BJ (cell line): ENCODE data around the gene SOX4. TPM values are rescaled to one million over a fixed set of nuclear protein-coding genes. Genes with fewer than 3 reads are reported as not detected.

Source experiments
- CTCF ChIA-PET: fragments of 350-600 bp; formaldehyde crosslinking; extraction: SDS; loops from one replicate; lab custom pipeline; 2021; ENCODE audit warnings: antibody characterized with exemption, inconsistent platforms; lab: Yijun Ruan, JAX
- POLR2A ChIA-PET: fragments of 300-600 bp; sonication (Branson Sonifier 250); formaldehyde crosslinking; extraction: SDS; loops from one replicate; lab custom pipeline; 2021; ENCODE audit warnings: antibody characterized with exemption; lab: Charles Lee
- DNase-seq: peaks from one replicate; pipeline ENCODE4 v3.0.0-alpha.2; 2011; ENCODE audit warnings: low read depth
- H3K27me3 ChIP-seq: 2 replicates; pipeline ENCODE4 v1.6.0; 2011; ENCODE audit warnings: low read length; ENCODE audit not compliant: control insufficient read depth, insufficient read depth
- H3K36me3 ChIP-seq: 2 replicates; pipeline ENCODE4 v1.5.1; 2011; ENCODE audit warnings: low read length; ENCODE audit not compliant: control insufficient read depth, insufficient read depth
- H3K4me3 ChIP-seq: 2 replicates; pipeline ENCODE4 v1.5.1; 2011; ENCODE audit warnings: low read depth, mild to moderate bottlenecking, control low read depth, low read length
- CTCF ChIP-seq: IDR thresholded peaks from 2 replicates; pipeline ENCODE4 v1.5.1; 2011; ENCODE audit warnings: low read depth, mild to moderate bottlenecking, control low read depth, inconsistent platforms, low read length, moderate library complexity; ENCODE audit not compliant: insufficient read depth
- polyA plus RNA-seq: library from polyadenylated mRNA; depleted of rRNA; stranded (reverse); fragments of >200 nt; gene quantifications from 2 replicates; pipeline ENCODE4 v1.2.3, GENCODE V29; 2011

The SOX4 gene
- polyA plus RNA-seq, 1 experiment, result 2.4 TPM

- Histone ChIP-seq H3K4me3 (no peak overlapping the region), H3K27me3 (no peaks in the 10 kb centered on the region), H3K36me3 (no peaks in the 10 kb centered on the region)
- CTCF ChIA-PET, result interaction anchor here (1.3 kb wide), 1 partner anchor 10 kb away, joined by 3 read pairs; no protein-coding TSS in a partner anchor
- no peak for DNase-seq
- TF ChIP-seq CTCF, result no peak
- POLR2A ChIA-PET, result no interaction called here
These were observed 36.4 kb upstream of the SOX4 start for GRCh38 chr6:21556968-21557721.

- TF ChIP-seq CTCF, result no peak
- no peak for DNase-seq
- ChIA-PET CTCF (interaction anchor here (1.2 kb wide), 1 partner anchor 9 kb away, joined by 3 read pairs; no protein-coding TSS in a partner anchor), POLR2A (no interaction called here)
- no peak overlapping the region for H3K4me3 ChIP-seq
- no peaks in the 10 kb centered on the region for H3K27me3 ChIP-seq
- no peaks in the 10 kb centered on the region for H3K36me3 ChIP-seq
These were observed 34.3 kb upstream of the SOX4 start for GRCh38 chr6:21559238-21559637.

GRCh38 chr6:21560249-21560648 is 33.3 kb upstream of the SOX4 start:
- ChIA-PET CTCF (no interaction called here), POLR2A (no interaction called here)
- no peak for DNase-seq
- TF ChIP-seq CTCF, result no peak
- Histone ChIP-seq H3K36me3 (no peaks in the 10 kb centered on the region), H3K4me3 (no peak overlapping the region), H3K27me3 (no peaks in the 10 kb centered on the region)

- no peak for TF ChIP-seq CTCF
- H3K36me3 ChIP-seq, result no peaks in the 10 kb centered on the region
- DNase-seq, result no peak
- H3K4me3 ChIP-seq, result no peak overlapping the region
- POLR2A ChIA-PET, result no interaction called here
- CTCF ChIA-PET, result interaction anchor here (0.7 kb wide), 1 partner anchor 116 kb away, joined by 3 read pairs; no protein-coding TSS in a partner anchor
- H3K27me3 ChIP-seq, result no peaks in the 10 kb centered on the region
These were observed 28.1 kb upstream of the SOX4 start for GRCh38 chr6:21565431-21565830.

- CTCF ChIA-PET, result no interaction called here
- POLR2A ChIA-PET, result no interaction called here
- DNase-seq, result no peak
These were observed 15.0 kb upstream of the SOX4 start for GRCh38 chr6:21578523-21578922.

More at GRCh38 chr6:21578523-21578922, 15.0 kb upstream of the SOX4 start:
- no peak for TF ChIP-seq CTCF
- H3K27me3 ChIP-seq, result no peaks in the 10 kb centered on the region
- no peaks in the 10 kb centered on the region for H3K36me3 ChIP-seq
- no peak overlapping the region for H3K4me3 ChIP-seq
